ENCODE data around the gene HOXB6.

Gene HOXB6

DNA sequence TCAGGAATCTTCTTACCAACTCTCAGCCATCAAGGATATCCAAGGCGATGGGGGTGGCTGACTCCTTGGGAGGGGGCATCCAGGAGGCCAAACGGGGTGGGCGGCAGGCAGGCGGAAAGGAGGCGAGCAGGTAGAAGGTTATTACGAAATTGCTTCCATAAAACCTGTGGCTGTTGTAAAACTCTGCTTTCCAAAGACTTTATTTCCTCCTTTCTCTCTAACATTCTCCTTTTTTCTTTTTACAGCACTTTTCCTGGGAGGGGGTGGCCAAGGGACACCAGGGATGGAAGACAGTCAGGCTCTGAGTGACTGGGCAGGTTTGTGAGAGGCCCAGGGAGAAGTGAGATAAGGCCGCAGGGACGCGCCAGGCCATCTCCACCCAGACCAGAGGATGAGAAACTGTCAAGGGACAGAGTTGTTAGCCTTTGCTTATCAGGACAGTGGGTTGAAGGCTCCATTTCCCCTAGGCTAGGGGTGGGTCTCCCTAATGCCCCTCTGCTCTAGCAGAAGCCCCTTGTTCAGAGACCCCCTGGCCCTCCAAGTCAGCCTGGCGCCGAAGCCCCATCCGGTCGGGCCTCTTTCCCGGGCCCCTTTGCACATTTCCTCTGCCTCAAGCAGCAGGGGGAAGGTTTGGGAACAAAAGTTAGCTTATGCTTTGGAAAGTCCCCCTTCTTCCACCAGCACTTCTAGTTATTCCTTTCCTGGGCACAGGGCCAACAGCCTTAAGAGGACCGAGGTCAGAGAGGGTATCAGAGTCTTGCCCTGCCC is 26.3 kb upstream of the HOXB6 start:
- DNase-seq (ENCODE audit: low read depth in 1 of 2, low spot score in 1 of 2), result no peak
- no peak for TF ChIP-seq JUND (IDR thresholded peaks at IDR 0.05; ENCODE audit: low read depth)
- in situ Hi-C loops (cut with HindIII; ENCODE audit: low pct_unique_long_range_greater_than_20kb, low sequenced_read_pairs), result no loop called here

GRCh38 chr17:48630009-48630924 is 25.5 kb upstream of the HOXB6 start:
- TF ChIP-seq JUND (IDR thresholded peaks at IDR 0.05; ENCODE audit: low read depth), result no peak
- in situ Hi-C loops (cut with HindIII; ENCODE audit: low pct_unique_long_range_greater_than_20kb, low sequenced_read_pairs), result no loop called here
- no peak for DNase-seq (ENCODE audit: low read depth in 1 of 2, low spot score in 1 of 2)

DNA sequence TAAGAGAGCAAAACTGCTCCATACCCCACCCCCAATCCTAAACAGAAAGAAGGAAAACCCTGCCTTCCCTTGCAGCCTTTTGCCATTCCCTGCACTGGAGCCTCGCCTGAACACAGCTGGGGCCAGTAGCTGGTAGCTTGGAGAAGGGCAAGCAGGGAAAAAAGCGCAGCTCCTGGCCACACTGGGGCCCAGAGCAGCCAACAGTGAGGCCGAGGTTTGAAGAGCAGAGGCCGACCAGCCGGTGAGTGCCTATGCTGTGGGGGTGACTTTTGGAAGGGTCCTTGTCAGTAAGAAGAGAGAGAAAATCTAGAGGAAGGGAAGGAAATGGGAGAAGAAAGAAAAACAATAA is 24.6 kb upstream of the HOXB6 start:
- in situ Hi-C loops (cut with HindIII; ENCODE audit: low pct_unique_long_range_greater_than_20kb, low sequenced_read_pairs), result no loop called here
- no peak for TF ChIP-seq JUND (IDR thresholded peaks at IDR 0.05; ENCODE audit: low read depth)
- DNase-seq (ENCODE audit: low read depth in 1 of 2, low spot score in 1 of 2), result no peak

DNA sequence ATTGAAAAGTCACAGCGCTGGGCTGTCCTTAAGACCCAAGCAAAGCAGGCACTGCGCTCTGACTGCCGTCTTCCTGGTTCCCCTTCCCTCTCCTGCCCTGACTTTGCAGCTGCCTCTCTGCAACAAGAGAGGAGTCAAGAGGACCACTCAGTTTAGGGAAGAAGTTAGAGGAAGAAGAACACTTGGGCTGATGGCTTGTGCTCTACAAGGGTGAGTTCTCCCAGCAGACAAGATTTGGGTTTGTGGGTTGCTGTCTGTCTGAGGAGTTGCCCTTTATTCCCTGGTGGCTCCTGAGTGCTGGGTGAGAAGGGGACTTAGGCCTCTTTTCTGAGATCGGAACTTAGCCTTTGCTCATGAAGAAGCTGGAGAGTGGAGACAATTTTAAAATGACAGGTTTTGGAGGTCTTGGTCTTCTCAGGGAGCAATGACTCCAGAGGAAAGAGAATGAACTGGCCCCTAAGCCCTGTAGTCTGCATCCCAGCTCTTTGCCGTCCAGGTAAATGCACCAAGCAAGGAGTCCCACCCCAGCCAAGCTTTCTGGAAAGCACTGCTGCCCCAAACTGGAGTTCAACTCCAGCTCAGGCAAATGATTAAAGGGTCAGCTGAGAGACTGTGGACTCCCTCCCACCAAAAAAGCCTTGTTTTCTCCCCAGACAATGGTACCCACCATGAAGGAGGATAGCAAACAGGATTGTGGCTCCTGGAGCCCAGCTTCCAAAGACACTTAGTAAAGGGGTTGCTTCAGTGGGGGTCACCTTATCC is 24.0 kb upstream of the HOXB6 start:
- in situ Hi-C loops (cut with HindIII; ENCODE audit: low pct_unique_long_range_greater_than_20kb, low sequenced_read_pairs), result no loop called here
- DNase-seq (ENCODE audit: low read depth in 1 of 2, low spot score in 1 of 2), result no peak

GRCh38 chr17:48627623-48628521 is 23.1 kb upstream of the HOXB6 start:
- DNase-seq (ENCODE audit: low read depth in 1 of 2, low spot score in 1 of 2), result no peak
- TF ChIP-seq JUND (IDR thresholded peaks at IDR 0.05; ENCODE audit: low read depth), result no peak
- in situ Hi-C loops (cut with HindIII; ENCODE audit: low pct_unique_long_range_greater_than_20kb, low sequenced_read_pairs), result no loop called here

More for the DNA sequence above, 24.0 kb upstream of the HOXB6 start:
- TF ChIP-seq JUND (IDR thresholded peaks at IDR 0.05; ENCODE audit: low read depth), result no peak

GRCh38 chr17:48627118-48627597 is 22.4 kb upstream of the HOXB6 start:
- in situ Hi-C loops (cut with HindIII; ENCODE audit: low pct_unique_long_range_greater_than_20kb, low sequenced_read_pairs), result no loop called here
- TF ChIP-seq JUND (IDR thresholded peaks at IDR 0.05; ENCODE audit: low read depth), result no peak
- no peak for DNase-seq (ENCODE audit: low read depth in 1 of 2, low spot score in 1 of 2)

- in situ Hi-C loops (cut with HindIII; ENCODE audit: low pct_unique_long_range_greater_than_20kb, low sequenced_read_pairs), result no loop called here
- DNase-seq (ENCODE audit: low read depth in 1 of 2, low spot score in 1 of 2), result no peak
- no peak for TF ChIP-seq JUND (IDR thresholded peaks at IDR 0.05; ENCODE audit: low read depth)
Observed at GRCh38 chr17:48626245-48627117, 21.7 kb upstream of the HOXB6 start, which contains the start of gene HOXB9. HOXB9 (minus strand) TSS chr17:48626358; CDS start chr17:48626269, 89 bp downstream.

- TF ChIP-seq JUND (IDR thresholded peaks at IDR 0.05; ENCODE audit: low read depth), result no peak
- in situ Hi-C loops (cut with HindIII; ENCODE audit: low pct_unique_long_range_greater_than_20kb, low sequenced_read_pairs), result no loop called here
- peak; percentile 63 to 92 for DNase-seq (ENCODE audit: low read depth in 1 of 2, low spot score in 1 of 2)
Observed at GRCh38 chr17:48625495-48626244, 20.9 kb upstream of the HOXB6 start.

DNA sequence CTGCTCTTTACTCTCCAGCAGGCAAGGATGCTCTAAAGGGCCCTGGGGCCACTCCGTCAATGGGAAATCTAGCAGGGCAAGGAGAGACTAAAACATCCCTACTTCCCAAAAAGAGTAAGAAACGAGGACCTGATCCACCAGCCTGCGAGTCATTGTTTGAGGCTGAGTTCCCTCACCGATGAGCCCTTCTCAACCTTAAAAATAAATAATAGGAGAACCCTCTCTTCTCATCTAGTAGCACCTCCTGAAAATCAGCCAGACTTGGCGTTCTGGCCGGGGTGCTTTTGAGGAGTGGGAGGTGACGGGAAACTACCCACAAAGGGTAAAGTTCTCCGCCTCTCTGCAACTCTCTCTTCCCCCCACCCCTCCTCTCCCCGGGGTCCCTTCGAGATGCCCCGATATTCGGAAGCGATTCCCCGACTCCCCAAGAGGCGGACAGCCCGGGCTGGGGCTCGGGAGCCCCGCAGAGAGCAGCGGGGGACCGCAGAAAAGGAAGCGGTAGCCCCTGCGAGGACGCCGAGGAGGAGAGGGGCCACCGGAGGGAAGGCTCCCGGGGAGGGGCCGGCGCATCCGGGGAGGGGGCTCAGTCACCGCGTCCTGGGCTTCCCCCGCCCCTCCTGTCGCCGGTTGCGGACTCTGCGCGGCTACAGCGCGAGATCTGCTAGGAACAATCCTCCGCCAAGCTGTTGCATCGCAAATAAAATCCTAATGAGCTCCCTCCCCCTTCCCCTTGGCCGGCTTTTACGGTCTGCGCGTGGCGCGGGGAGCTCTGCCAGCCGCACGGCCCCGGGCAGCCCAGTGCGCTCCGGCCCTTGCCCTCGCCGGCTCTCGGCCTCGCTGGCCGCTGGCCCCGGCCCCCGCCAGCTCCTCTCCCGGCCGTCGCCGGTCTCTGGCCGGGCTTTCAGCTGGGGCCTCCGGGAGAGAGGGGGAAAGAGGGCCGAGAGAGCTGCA is 20.0 kb upstream of the HOXB6 start:
- DNase-seq (ENCODE audit: low read depth in 1 of 2, low spot score in 1 of 2), result peak; percentile 28 to 74
- no peak for TF ChIP-seq JUND (IDR thresholded peaks at IDR 0.05; ENCODE audit: low read depth)
- in situ Hi-C loops (cut with HindIII; ENCODE audit: low pct_unique_long_range_greater_than_20kb, low sequenced_read_pairs), result no loop called here

All from T47D (cell line).